ENCODE data around the gene OPA1.

Gene OPA1

DNA sequence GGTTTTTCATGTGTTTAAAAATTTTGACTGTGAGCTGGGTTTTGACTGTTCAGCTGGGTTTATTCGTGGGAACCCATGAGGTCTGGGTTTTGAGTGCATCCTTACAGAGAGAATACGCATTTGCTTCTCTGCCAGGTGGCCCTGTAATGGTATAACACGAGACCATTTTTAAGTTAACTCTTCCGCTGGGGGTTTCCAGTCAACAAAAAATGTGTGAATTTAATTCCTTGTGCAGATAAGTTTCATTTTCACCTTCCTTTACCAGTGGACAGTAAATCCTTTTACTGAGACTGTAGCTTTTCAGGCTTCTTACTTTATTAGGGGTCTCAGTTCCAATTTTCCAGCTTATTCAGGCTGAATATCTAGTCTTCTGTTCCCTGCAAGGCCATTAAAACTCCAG is 149.6 kb downstream of the OPA1 start:
- Histone ChIP-seq H3K9ac (ENCODE audit: low read depth, low read length, poor library complexity) (no peak overlapping the region), H3K4me3 (ENCODE audit: low read length in 2 of 2) (no peak overlapping the region), H3K4me1 (ENCODE audit: control insufficient read depth in 2 of 2, insufficient read depth in 1 of 2, low read depth in 1 of 2, low read length in 2 of 2) (peaks cover 10 to 17% of the 10 kb centered on the region in 2 donors), H3K14ac (ENCODE audit: low read length) (no peak overlapping the region), H3K9me3 (replicated peaks in 1 of 2; ENCODE audit: control insufficient read depth in 2 of 2, insufficient read depth in 1 of 2, low read depth in 1 of 2, low read length in 2 of 2) (no peaks in the 10 kb centered on the region), H3K27ac (replicated peaks; ENCODE audit: low read length) (no peak overlapping the region), H2BK15ac (ENCODE audit: low read length) (no peak overlapping the region), H3K23ac (ENCODE audit: low read depth, low read length, poor library complexity) (no peak overlapping the region), H2AK5ac (ENCODE audit: low read depth, low read length) (no peak overlapping the region), H3K4me2 (ENCODE audit: insufficient read depth, low read length, poor library complexity, severe bottlenecking) (no peak overlapping the region), H3K4ac (ENCODE audit: low read length) (no peak overlapping the region), H3K79me1 (ENCODE audit: low read depth, low read length) (no peaks in the 10 kb centered on the region), H4K91ac (ENCODE audit: low read depth, low read length, poor library complexity) (no peak overlapping the region), H2AFZ (ENCODE audit: low read length) (no peak overlapping the region), H2BK12ac (ENCODE audit: low read length) (no peak overlapping the region), H2BK120ac (ENCODE audit: low read depth, low read length) (no peak overlapping the region), H2BK5ac (ENCODE audit: low read length) (no peak overlapping the region), H3K36me3 (replicated peaks in 1 of 2; ENCODE audit: control insufficient read depth in 2 of 2, insufficient read depth in 2 of 2, low read length in 2 of 2) (no peaks in the 10 kb centered on the region), H4K8ac (ENCODE audit: low read depth, low read length) (no peak overlapping the region), H3K27me3 (ENCODE audit: control insufficient read depth in 3 of 3, insufficient read depth in 3 of 3, low read depth in 1 of 3, low read length in 3 of 3) (no peaks in the 10 kb centered on the region), H3K18ac (ENCODE audit: low read length) (no peak overlapping the region)
- WGBS, 2 donors (ENCODE audit: extremely low coverage in 2 of 2, insufficient read length in 2 of 2, insufficient replicate concordance in 1 of 2) = no CpG with 5 or more reads among the region's 4 CpGs
- DNase-seq (ENCODE audit: low spot score) = no peak

DNA sequence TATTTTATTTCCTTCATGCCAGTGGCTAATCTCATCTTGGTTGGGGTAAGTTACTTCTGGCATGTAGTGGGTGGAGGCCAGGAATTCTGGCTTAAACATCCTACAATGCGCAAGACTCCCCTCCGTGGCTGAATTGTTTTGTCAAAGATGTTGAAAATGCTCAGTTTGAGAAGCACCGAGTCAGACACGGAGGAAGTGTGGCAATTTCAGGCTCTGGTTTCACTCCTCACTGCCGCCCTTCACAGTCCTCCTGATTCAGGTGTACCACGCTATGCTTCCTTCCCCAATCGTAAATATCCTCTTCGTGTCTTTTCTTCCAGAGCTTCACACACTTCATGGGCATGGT is 150.7 kb downstream of the OPA1 start:
- no peak overlapping the region for H2BK15ac ChIP-seq (ENCODE audit: low read length)
- no peak overlapping the region for H4K91ac ChIP-seq (ENCODE audit: low read depth, low read length, poor library complexity)
- DNase-seq (ENCODE audit: low spot score) = no peak
- no peaks in the 10 kb centered on the region for H3K36me3 ChIP-seq (replicated peaks in 1 of 2; ENCODE audit: control insufficient read depth in 2 of 2, insufficient read depth in 2 of 2, low read length in 2 of 2)
- no peak overlapping the region for H3K14ac ChIP-seq (ENCODE audit: low read length)
- H2BK5ac ChIP-seq (ENCODE audit: low read length) = no peak overlapping the region
- no peak overlapping the region for H3K4me2 ChIP-seq (ENCODE audit: insufficient read depth, low read length, poor library complexity, severe bottlenecking)
- H2AFZ ChIP-seq (ENCODE audit: low read length) = no peak overlapping the region
- no peak overlapping the region for H3K23ac ChIP-seq (ENCODE audit: low read depth, low read length, poor library complexity)
- H3K27me3 ChIP-seq (ENCODE audit: control insufficient read depth in 3 of 3, insufficient read depth in 3 of 3, low read depth in 1 of 3, low read length in 3 of 3) = no peaks in the 10 kb centered on the region
- H3K4me3 ChIP-seq (ENCODE audit: low read length in 2 of 2) = no peak overlapping the region
- H3K18ac ChIP-seq (ENCODE audit: low read length) = peak overlapping the region; percentile 48
- no peak overlapping the region for H3K4ac ChIP-seq (ENCODE audit: low read length)
- no CpG with 5 or more reads among the region's 8 CpGs for WGBS, 2 donors (ENCODE audit: extremely low coverage in 2 of 2, insufficient read length in 2 of 2, insufficient replicate concordance in 1 of 2)
- no peak overlapping the region for H2BK120ac ChIP-seq (ENCODE audit: low read depth, low read length)
- H2BK12ac ChIP-seq (ENCODE audit: low read length) = peak overlapping the region; percentile 47
- H3K4me1 ChIP-seq (ENCODE audit: control insufficient read depth in 2 of 2, insufficient read depth in 1 of 2, low read depth in 1 of 2, low read length in 2 of 2) = peaks cover 10 to 14% of the 10 kb centered on the region in 2 donors
- no peaks in the 10 kb centered on the region for H3K79me1 ChIP-seq (ENCODE audit: low read depth, low read length)
- no peak overlapping the region for H2AK5ac ChIP-seq (ENCODE audit: low read depth, low read length)
- no peak overlapping the region for H3K9ac ChIP-seq (ENCODE audit: low read depth, low read length, poor library complexity)
- no peak overlapping the region for H4K8ac ChIP-seq (ENCODE audit: low read depth, low read length)
- no peaks in the 10 kb centered on the region for H3K9me3 ChIP-seq (replicated peaks in 1 of 2; ENCODE audit: control insufficient read depth in 2 of 2, insufficient read depth in 1 of 2, low read depth in 1 of 2, low read length in 2 of 2)
- no peak overlapping the region for H3K27ac ChIP-seq (replicated peaks; ENCODE audit: low read length)

DNA sequence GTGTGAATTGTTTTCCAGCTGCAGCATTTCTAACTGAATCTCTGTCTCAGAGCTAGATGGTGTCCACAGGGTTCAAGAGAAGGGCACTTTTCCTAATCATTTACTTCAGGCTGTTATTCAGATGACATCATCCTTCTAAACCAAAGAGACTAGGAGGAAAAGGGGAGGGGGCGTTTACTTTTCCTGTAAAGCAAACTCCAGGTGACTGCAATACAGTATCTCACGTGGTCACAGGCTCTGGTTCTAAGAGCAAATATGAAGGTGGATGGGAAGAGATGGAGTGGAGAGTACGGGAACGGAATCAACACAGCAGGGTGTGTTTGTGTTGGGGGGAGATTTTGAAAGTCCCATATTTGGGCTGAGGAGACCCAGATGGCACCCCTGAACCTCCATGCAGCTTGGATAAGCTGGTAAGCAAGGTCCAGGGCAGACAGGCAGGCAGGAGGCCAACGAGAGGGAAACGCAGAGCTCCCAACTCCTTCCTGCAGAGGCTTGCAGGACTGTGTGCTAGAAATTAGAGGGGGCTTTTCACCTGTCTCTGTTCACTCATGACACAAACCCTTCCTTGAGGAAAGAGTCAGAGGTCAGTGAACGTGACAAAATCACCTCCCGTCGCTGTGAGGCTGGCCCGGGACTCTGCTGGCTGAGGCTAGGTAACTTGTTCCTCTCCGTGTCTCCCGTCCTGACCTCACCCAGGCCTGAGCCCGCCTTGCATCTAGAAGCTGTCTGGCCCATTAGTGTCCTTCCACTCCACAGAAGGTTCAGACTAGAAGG is 151.2 kb downstream of the OPA1 start:
- H3K4me3 ChIP-seq (ENCODE audit: low read length in 2 of 2) = no peak overlapping the region
- no peak overlapping the region for H2AFZ ChIP-seq (ENCODE audit: low read length)
- peak overlapping the region; percentile 49 for H3K18ac ChIP-seq (ENCODE audit: low read length)
- no peak overlapping the region for H2BK120ac ChIP-seq (ENCODE audit: low read depth, low read length)
- no peak for DNase-seq (ENCODE audit: low spot score)
- H3K27ac ChIP-seq (replicated peaks; ENCODE audit: low read length) = no peak overlapping the region
- no peak overlapping the region for H3K23ac ChIP-seq (ENCODE audit: low read depth, low read length, poor library complexity)
- H3K4ac ChIP-seq (ENCODE audit: low read length) = no peak overlapping the region
- H3K9me3 ChIP-seq (replicated peaks in 1 of 2; ENCODE audit: control insufficient read depth in 2 of 2, insufficient read depth in 1 of 2, low read depth in 1 of 2, low read length in 2 of 2) = peaks cover 2% of the 10 kb centered on the region in 2 donors
- H3K79me1 ChIP-seq (ENCODE audit: low read depth, low read length) = no peaks in the 10 kb centered on the region
- H3K4me1 ChIP-seq (ENCODE audit: control insufficient read depth in 2 of 2, insufficient read depth in 1 of 2, low read depth in 1 of 2, low read length in 2 of 2) = peaks cover 10 to 14% of the 10 kb centered on the region in 2 donors
- no peaks in the 10 kb centered on the region for H3K27me3 ChIP-seq (ENCODE audit: control insufficient read depth in 3 of 3, insufficient read depth in 3 of 3, low read depth in 1 of 3, low read length in 3 of 3)
- no peak overlapping the region for H2AK5ac ChIP-seq (ENCODE audit: low read depth, low read length)
- H2BK5ac ChIP-seq (ENCODE audit: low read length) = no peak overlapping the region
- no peaks in the 10 kb centered on the region for H3K36me3 ChIP-seq (replicated peaks in 1 of 2; ENCODE audit: control insufficient read depth in 2 of 2, insufficient read depth in 2 of 2, low read length in 2 of 2)
- H4K91ac ChIP-seq (ENCODE audit: low read depth, low read length, poor library complexity) = no peak overlapping the region
- peak overlapping the region; percentile 12 for H2BK15ac ChIP-seq (ENCODE audit: low read length)
- no peak overlapping the region for H3K14ac ChIP-seq (ENCODE audit: low read length)
- no peak overlapping the region for H3K9ac ChIP-seq (ENCODE audit: low read depth, low read length, poor library complexity)
- no peak overlapping the region for H3K4me2 ChIP-seq (ENCODE audit: insufficient read depth, low read length, poor library complexity, severe bottlenecking)
- no peak overlapping the region for H4K8ac ChIP-seq (ENCODE audit: low read depth, low read length)
- H2BK12ac ChIP-seq (ENCODE audit: low read length) = peak overlapping the region; percentile 47
- WGBS, 2 donors (ENCODE audit: extremely low coverage in 2 of 2, insufficient read length in 2 of 2, insufficient replicate concordance in 1 of 2) = 100% methylated on average over 2 of the region's 13 CpGs; no CpG with 5 or more reads in 1 of the 2 donors

- no peak overlapping the region for H4K8ac ChIP-seq (ENCODE audit: low read depth, low read length)
- no peak overlapping the region for H3K4me3 ChIP-seq (ENCODE audit: low read length in 2 of 2)
- H2AK5ac ChIP-seq (ENCODE audit: low read depth, low read length) = no peak overlapping the region
- H2BK120ac ChIP-seq (ENCODE audit: low read depth, low read length) = no peak overlapping the region
- peaks cover 2 to 4% of the 10 kb centered on the region in 2 donors for H3K9me3 ChIP-seq (replicated peaks in 1 of 2; ENCODE audit: control insufficient read depth in 2 of 2, insufficient read depth in 1 of 2, low read depth in 1 of 2, low read length in 2 of 2)
- no peak overlapping the region for H2BK12ac ChIP-seq (ENCODE audit: low read length)
- H3K36me3 ChIP-seq (replicated peaks in 1 of 2; ENCODE audit: control insufficient read depth in 2 of 2, insufficient read depth in 2 of 2, low read length in 2 of 2) = no peaks in the 10 kb centered on the region
- H2AFZ ChIP-seq (ENCODE audit: low read length) = peak overlapping the region; percentile 32
- H3K4me1 ChIP-seq (ENCODE audit: control insufficient read depth in 2 of 2, insufficient read depth in 1 of 2, low read depth in 1 of 2, low read length in 2 of 2) = peaks cover 10 to 14% of the 10 kb centered on the region in 2 donors
- H3K27me3 ChIP-seq (ENCODE audit: control insufficient read depth in 3 of 3, insufficient read depth in 3 of 3, low read depth in 1 of 3, low read length in 3 of 3) = no peaks in the 10 kb centered on the region
- no peak overlapping the region for H2BK5ac ChIP-seq (ENCODE audit: low read length)
- no peak overlapping the region for H4K91ac ChIP-seq (ENCODE audit: low read depth, low read length, poor library complexity)
- H3K79me1 ChIP-seq (ENCODE audit: low read depth, low read length) = no peaks in the 10 kb centered on the region
- no CpG with 5 or more reads among the region's 9 CpGs for WGBS, 2 donors (ENCODE audit: extremely low coverage in 2 of 2, insufficient read length in 2 of 2, insufficient replicate concordance in 1 of 2)
- no peak overlapping the region for H3K4ac ChIP-seq (ENCODE audit: low read length)
- no peak overlapping the region for H3K27ac ChIP-seq (replicated peaks; ENCODE audit: low read length)
- no peak overlapping the region for H3K9ac ChIP-seq (ENCODE audit: low read depth, low read length, poor library complexity)
- DNase-seq (ENCODE audit: low spot score) = no peak
- H3K14ac ChIP-seq (ENCODE audit: low read length) = no peak overlapping the region
- H3K4me2 ChIP-seq (ENCODE audit: insufficient read depth, low read length, poor library complexity, severe bottlenecking) = no peak overlapping the region
- no peak overlapping the region for H2BK15ac ChIP-seq (ENCODE audit: low read length)
- no peak overlapping the region for H3K18ac ChIP-seq (ENCODE audit: low read length)
- no peak overlapping the region for H3K23ac ChIP-seq (ENCODE audit: low read depth, low read length, poor library complexity)
Measured at GRCh38 chr3:193744822-193745684, 152.0 kb downstream of the OPA1 start.
